H1 (cell line): ENCODE results near the gene DOLK.

Experiments used
- CBX8 ChIP-seq: fragments of 300-800, 300-1000 bp; sonication (generic); IDR thresholded peaks from 2 replicates; pipeline ENCODE4 v1.7.1; 2016; ENCODE audit warnings: low read depth, low read length, borderline replicate concordance
- GABPA ChIP-seq: IDR thresholded peaks from 2 replicates; pipeline ENCODE4 v1.6.1; 2011; ENCODE audit warnings: mild to moderate bottlenecking, low read length, moderate library complexity, borderline replicate concordance; ENCODE audit not compliant: insufficient read depth
- HDAC6 ChIP-seq: IDR thresholded peaks from one replicate; pipeline ENCODE4 v1.7.1; 2012; ENCODE audit warnings: low read depth, mild to moderate bottlenecking, inconsistent platforms, low read length, moderate library complexity
- POLR2A ChIP-seq, 2 experiments: IDR thresholded peaks; 1 replicate in 1 of 2; 2 replicates in 1 of 2; pipeline ENCODE4 v1.6.1; 2011; ENCODE audit warnings: low read depth in 2 of 2, low read length in 2 of 2, mild to moderate bottlenecking in 2 of 2; ENCODE audit errors: control extremely low read depth in 1 of 2
- POLR2AphosphoS5 ChIP-seq: IDR thresholded peaks from 2 replicates; pipeline ENCODE4 v1.6.1; 2011; ENCODE audit warnings: low read depth, low read length
- RNF2 ChIP-seq: fragments of 200-900, 300-1000 bp; sonication (generic); IDR thresholded peaks from 2 replicates; pipeline ENCODE4 v1.7.1; 2016; ENCODE audit warnings: borderline replicate concordance, low read depth, mild to moderate bottlenecking, antibody characterized with exemption, low read length; ENCODE audit not compliant: poor library complexity, severe bottlenecking; ENCODE audit errors: missing control alignments
- SIN3A ChIP-seq, 2 experiments: IDR thresholded peaks in 1 of 2; conservative IDR thresholded peaks in 1 of 2; 2 replicates each; pipeline ENCODE4 v1.6.1; 2011 to 2012; ENCODE audit warnings: low read length in 2 of 2, improper control_type of control experiment in 1 of 2, low read depth in 1 of 2, mild to moderate bottlenecking in 1 of 2
- SP2 ChIP-seq: IDR thresholded peaks from 2 replicates; pipeline ENCODE4 v1.6.1; 2012; ENCODE audit warnings: mild to moderate bottlenecking, low read length, inconsistent platforms

- TF ChIP-seq SP2 (no peak), GABPA (no peak), POLR2AphosphoS5 (no peak), HDAC6 (no peak), RNF2 (no peak), SIN3A (conservative IDR thresholded peaks at IDR 0.05 in 1 of 2, IDR thresholded peaks at IDR 0.05 in 1 of 2; ENCODE audit: low read depth in 1 of 2, low read length in 2 of 2) (no peak), POLR2A (IDR thresholded peaks at IDR 0.05; ENCODE audit: control extremely low read depth in 1 of 2, low read depth in 2 of 2, low read length in 2 of 2) (no peak), CBX8 (no peak)
Observed at GRCh38 chr9:128940271-128940921, 7.0 kb downstream of the DOLK start.
